ENCODE measurements around the gene PSME3IP1. TPM values are rescaled to one million over a fixed set of nuclear protein-coding genes. Genes with fewer than 3 reads are reported as not detected.
"Not testable (repeated sequence)": the region's sequence is repeated elsewhere in the genome, so short reads cannot be mapped to it uniquely, and the experiment has no call there.

Gene PSME3IP1, protein sequence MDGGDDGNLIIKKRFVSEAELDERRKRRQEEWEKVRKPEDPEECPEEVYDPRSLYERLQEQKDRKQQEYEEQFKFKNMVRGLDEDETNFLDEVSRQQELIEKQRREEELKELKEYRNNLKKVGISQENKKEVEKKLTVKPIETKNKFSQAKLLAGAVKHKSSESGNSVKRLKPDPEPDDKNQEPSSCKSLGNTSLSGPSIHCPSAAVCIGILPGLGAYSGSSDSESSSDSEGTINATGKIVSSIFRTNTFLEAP
- 76.1 TPM for total RNA-seq

DNA sequence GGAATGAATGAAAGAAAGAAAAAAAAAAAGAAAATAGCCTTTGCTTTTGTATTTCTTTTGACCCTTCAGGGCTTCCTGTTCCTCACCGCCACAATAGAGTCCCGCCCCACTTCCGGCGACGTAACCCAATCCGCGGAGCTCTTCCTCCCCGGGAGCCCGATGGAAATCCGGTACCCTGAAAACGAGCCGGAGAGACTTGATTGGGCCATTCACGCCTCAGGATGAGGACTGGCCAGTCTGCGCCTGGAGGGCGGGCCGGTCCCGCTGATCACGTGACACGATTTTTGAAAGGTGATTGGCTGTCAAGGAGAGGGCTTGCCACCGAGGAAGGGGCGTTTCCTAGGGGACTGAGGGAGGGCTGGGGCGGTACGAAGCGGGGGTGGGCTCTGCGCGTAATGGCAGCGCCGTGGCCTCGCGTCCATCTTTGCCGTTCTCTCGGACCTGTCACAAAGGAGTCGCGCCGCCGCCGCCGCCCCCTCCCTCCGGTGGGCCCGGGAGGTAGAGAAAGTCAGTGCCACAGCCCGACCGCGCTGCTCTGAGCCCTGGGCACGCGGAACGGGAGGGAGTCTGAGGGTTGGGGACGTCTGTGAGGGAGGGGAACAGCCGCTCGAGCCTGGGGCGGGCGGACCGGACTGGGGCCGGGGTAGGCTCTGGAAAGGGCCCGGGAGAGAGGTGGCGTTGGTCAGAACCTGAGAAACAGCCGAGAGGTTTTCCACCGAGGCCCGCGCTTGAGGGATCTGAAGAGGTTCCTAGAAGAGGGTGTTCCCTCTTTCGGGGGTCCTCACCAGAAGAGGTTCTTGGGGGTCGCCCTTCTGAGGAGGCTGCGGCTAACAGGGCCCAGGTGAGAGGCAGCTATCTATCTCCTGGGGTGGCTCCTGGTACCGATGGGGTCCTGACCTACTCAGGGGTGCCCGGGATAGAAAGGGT lies at the start of gene PSME3IP1, which contains the start of gene RSPRY1:
PSME3IP1 (minus strand) TSS at position 95 of the 927 bp plus-strand sequence. CDS start 12,185 bp downstream, outside the sequence.
RSPRY1 (plus strand) TSS at position 385 of the 927 bp plus-strand sequence. CDS start 18,330 bp downstream, outside the sequence.
- peak; percentile 100 for DNase-seq (ENCODE audit: low spot score)

DNA sequence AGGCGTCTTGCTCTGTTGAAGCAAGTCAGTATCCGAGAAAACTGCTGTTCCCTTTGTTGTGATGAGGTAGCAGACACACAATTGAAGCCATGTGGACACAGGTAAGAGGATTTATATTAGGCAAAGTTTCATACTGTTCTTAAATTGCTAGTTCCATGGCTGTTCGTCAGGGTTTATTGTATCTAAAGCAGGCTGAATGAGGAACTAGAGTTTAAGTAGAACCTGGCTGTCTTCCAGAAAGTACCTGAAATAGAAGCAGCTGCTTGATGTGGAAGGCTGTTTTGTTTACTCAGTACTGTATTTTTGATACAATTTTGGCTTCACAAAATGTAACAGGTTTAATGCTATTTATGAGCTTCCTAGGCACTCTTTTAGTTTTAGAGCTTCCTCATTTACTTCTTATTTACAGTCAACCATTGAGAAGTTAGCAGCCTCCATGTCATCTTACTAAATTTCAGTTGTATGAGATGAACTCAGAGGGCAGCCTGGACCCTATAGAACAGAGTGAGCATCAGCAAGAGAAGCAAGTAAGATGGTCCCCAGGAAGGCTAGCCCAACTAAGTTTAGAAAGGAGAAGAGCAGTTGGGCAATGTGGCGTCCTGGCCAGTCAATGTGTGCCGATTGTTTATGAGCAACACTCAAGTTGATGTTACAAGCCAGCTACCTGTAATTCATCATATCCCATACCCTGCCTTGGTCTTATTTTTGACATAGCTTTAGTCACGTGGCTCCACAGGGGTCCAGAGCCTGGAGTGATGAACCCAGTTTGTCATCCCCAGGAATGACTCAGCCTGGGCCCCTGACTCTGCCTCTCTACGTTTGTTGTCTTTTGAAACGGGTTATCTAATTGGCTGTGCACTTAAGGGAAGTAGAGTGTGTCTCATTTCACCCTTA lies 49.5 kb upstream of the PSME3IP1 start:
- no peak for DNase-seq (ENCODE audit: low spot score)

DNA sequence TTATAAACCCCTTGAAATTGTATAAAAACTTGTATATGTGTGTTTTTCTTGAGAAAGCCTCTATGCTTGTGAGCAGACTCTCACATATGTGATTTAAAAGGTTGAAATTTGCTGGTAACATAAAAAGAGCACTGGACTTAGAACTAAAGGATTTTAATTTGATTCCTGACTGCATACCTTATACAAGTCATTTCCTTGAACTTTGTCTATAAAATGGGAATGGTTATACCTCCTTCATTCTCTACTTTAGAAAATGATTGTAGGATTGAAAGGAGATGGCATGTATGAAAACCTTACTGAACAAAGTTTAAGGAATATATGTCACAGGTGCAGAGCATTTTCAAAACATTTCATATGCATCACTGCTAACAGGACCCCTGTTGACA lies 48.9 kb upstream of the PSME3IP1 start:
- DNase-seq (ENCODE audit: low spot score) = no peak

DNA sequence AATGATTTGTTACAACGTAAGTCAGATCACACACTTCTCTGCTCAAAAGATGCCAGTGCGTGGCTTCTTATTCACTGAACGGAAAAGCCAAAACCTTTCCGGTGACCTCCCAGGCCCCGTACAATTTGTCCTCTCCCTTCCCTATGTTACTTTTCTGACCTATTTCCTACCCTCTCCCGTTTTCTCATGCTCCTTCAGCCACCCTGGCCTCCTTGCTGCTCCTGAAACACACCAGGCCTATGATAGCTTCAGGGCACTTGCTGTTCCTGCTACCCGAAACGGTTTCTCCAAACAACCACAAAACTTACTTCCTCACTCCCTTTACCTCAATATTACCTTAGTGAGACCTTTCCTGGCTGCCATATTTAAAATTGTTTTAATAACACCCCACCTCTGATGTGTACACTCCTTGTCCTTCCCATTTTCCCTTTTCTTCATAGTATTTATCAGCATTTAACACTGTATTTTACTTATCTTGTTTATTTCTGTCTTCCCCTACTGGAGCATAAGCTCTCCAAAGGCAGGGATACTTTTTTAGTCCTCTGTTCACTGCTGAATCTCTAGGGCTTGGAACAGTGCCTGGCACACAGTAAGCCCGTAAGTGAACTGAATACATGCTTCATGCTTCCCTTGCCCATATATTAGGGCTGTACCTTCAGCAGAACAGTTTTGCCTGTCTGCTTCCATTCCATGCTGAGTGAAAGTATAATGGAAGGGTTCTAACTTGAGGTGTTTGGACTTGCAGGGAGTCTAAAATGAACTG lies 48.3 kb upstream of the PSME3IP1 start:
- no peak for DNase-seq (ENCODE audit: low spot score)

DNA sequence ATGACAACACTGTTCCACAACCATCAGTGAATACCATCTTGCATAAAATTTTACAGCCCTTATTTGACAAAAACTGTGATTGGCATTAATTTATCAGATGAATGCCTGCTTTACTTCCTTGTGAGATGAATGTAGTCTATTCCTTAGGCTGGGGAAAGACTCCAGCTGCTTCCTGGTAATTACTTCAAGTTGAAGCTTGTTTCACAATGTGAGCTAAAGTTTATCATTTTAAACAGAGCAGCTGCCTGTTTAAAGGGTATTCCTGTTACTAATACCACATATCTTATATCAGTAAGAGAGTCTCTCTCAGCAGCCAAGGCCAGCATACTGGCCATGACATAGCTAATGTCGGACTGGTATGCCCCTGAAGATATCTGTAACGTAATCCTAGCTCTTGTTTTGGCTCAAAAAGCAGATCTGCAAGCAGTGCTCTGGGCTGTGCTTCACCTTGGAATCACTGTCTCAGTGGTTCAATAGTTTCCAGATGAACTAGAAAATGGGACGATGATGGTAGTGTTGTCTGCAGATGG lies 46.0 kb upstream of the PSME3IP1 start:
- DNase-seq (ENCODE audit: low spot score) = no peak

DNA sequence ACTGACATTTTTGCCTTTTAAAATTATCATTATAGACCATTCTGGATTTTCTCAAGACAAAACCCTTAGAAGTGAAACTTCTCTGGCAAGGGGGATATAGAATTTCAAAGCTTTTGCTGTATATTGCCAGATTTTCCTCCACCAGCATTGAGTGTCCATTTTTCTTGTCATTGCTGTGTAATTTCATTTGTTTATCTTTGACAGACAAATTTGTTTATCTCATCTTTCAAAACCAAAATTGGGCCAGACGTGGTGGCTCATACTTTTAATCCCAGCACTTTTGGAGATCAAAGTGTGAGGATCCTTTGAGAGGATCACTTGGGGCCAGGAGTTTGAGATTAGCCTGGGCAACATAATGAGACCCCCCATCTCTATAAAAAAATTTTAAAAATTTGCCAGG lies 43.2 kb upstream of the PSME3IP1 start:
- no peak for DNase-seq (ENCODE audit: low spot score)

DNA sequence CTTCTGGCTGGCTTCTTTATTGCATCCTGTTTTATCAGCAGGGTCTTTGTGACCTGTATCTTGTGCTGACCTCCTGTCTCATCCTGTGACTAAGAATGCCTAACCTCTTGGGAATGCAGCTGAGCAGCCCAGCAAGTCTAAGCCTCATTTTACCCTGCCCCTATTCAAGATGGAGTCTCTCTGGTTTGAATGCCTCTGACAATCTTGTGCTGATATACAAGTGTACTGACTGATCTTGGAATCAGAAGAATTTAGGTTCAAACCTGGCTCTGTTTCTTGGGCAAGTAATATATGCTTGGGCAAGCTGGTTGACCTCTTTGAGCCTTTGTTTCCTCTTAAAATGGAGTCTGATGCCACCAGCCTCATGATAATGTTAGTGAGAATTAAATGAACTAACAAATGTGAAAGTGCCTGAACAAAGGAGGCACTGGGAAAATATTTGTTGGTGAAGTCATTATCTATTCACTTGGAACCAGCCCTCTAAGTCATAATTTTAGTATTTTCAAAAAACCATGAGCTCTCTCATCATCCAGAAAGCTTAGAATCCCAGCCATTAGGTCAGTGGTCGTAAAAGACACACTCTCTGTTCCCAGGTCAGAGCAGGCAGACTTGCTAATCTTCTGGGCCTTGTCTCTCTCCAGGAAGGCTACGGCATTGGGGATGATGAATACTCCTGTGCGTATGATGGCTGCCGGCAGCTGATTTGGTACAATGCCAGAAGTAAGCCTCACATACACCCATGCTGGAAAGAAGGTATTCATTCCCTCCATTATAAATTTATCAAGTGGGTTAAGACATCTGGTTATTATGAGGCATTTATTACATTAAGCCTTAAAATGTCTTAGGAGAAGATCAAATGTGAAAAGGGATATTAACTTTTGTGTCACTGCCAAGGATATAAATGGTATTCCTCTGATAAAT lies 41.1 kb upstream of the PSME3IP1 start:
- no peak for DNase-seq (ENCODE audit: low spot score)

DNA sequence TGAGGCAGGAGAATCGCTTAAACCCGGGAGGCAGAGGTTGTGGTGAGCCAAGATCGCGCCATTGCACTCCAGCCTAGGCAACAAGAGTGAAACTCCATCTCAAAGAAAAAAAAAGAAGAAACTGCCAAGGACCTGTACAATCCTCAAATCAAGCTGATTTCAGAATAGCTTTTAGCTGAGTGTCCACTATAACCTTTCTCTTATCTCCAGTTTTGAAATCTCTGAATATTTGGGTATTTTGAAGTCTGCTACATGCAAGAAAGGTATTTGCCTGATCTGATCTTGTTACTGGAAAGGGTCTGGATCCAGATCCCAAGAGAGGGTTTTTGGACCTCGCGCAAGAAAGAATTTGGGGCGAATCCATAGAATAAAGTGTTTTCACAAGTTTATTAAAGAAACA lies 40.1 kb upstream of the PSME3IP1 start:
- no peak for DNase-seq (ENCODE audit: low spot score)

DNA sequence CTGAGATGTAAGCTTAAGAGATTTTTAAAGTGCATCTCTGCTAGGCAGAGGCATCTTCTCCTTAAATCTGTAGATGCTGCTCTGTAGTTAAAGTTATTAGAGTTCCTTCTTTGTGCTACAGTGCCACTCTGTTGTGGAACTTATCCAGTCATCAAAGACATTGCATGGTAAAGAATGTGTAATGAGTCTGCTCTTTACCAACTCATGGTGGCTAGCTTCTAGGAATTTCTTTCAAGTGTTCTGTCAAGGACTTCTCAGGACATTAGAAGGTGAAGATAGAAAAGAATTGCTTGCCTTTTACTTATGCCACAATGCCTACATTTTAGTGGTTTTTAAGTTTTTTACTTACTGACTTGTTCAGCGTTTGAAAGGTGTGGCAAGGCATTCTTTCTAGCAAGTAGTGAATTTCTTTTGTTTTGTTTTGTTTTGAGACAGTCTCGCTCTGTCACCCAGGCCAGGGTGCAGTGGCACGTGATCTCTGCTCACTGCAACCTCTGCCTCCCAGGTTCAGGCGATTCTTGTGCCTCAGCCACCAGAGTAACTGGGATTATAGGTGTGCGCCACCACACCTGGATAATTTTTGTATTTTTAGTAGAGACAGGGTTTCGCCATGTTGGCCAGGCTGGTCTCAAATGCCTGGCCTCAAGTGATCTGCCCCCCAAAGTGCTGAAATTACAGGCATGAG lies 39.0 kb upstream of the PSME3IP1 start:
- DNase-seq (ENCODE audit: low spot score) = no peak

DNA sequence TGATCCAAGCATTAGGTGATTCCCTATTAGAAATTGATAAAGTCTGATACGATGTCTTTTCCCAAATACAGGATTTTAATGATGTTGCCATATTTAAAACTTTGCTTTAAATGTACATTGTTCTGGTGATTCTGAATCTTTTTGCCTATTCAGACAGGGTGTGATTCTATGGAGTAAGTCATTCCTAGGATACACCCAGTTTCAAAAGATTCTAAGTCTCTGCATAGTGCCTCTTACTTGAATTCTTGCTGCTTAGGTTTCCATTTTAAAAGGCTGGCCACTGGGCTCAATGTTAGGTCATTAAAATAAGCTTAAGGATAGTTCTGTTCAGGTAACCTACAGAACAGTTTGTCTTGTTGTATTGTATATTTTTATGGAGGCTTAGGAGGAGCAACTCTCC lies 37.2 kb upstream of the PSME3IP1 start:
- DNase-seq (ENCODE audit: low spot score) = no peak

DNA sequence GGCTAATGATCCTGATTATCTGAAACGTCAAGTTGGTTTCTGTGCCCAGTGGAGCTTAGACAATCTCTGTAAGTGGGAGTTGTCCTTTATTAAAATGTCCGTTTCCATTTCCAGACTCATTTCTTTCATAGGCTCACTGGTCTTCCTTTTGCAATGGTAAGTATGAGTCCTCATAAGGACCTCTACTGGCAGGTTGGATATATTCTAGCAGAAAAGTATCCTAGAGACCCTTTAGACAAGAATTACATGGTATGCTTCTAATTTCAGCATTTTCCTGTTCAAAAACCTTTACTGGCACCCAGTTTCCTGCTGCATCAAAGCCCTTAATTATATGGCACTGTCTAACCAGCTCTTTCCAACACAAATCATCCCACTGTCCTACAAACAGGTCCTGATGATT lies 31.1 kb upstream of the PSME3IP1 start:
- DNase-seq (ENCODE audit: low spot score) = no peak

DNA sequence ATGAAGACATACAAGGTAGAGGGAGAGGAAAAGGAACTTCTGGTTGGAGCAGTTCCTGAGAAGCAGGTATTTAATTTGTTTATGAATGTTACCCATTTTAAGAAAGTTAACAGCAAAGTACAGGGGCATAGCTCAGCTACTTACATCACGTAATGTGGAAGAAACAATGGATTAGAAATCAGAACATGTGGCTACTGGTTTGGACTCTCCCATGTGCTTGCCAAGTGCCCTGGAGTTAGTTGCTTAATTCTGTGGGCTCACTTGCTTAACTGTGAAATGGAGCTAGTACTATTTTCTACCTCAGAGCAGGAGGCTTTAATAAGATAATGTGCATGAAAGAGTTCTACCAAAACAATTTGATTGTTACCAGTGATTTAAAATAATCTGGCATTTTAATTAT lies 27.6 kb upstream of the PSME3IP1 start:
- no peak for DNase-seq (ENCODE audit: low spot score)

DNA sequence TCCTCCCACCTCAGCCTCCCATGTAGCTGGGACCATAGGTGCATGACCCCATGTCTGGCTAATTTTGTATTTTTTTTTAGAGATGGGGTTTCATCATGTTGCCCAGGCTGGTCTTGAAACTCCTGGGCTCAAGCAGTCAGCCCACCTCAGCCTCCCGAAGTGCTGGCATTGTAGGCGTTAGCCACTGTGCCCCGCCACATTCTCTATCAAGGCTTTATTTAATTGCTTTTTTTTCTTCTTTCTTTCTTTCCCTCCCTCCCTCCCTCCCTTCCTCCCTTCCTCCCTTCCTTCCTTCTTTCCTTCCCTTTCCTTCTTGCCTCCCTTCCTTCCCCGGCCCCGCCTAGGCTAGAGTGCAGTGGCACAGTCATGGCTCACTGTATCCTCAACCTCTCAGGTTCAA lies 23.9 kb upstream of the PSME3IP1 start:
- DNase-seq (ENCODE audit: low spot score) = no peak

DNA sequence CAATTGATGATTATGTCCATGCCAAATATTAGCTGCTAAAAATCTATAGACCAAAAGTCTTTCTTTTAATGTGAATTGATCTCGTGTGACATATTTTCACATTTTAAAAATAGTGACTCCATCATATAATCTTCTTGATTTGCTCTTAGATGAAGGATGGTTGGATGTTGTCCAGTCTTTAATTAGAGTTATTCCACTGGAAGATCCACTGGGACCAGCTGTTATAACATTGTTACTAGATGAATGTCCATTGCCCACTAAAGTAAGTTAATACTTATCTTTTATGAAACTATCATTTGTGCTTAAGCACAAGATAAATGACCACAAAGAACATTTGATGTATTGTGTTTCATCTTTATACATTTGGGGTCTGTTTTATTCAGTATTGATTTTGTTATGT lies 23.1 kb upstream of the PSME3IP1 start:
- DNase-seq (ENCODE audit: low spot score) = no peak

DNA sequence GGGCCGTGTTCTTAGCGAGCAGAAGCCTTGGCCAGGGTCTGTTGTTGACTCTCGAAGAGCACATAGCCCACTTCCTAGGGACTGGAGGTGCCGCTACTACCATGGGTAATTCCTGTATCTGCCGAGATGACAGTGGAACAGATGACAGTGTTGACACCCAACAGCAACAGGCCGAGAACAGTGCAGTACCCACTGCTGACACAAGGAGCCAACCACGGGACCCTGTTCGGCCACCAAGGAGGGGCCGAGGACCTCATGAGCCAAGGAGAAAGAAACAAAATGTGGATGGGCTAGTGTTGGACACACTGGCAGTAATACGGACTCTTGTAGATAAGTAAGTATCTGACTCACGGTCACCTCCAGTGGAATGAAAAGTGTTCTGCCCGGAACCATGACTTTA lies 18.8 kb upstream of the PSME3IP1 start:
- no peak for DNase-seq (ENCODE audit: low spot score)

DNA sequence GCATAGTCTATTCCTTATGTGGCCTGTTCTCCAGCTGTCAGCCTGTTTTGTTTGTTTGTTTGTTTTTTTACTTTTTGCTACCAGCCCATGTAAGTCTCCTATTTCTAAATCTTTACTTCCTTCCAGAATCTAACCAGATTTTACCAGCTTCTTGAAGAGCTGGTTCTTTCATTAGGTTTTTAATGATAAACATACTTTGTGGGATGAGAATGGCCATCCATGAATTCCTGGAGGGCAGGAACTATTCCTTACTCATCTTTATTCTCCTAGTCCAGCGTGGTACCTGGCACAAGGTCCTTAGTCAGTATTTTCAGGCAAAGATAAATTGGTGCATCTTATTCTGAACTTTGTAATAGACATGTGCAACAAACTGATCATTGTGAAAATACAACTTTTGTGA lies 17.6 kb upstream of the PSME3IP1 start:
- DNase-seq (ENCODE audit: low spot score) = no peak

DNA sequence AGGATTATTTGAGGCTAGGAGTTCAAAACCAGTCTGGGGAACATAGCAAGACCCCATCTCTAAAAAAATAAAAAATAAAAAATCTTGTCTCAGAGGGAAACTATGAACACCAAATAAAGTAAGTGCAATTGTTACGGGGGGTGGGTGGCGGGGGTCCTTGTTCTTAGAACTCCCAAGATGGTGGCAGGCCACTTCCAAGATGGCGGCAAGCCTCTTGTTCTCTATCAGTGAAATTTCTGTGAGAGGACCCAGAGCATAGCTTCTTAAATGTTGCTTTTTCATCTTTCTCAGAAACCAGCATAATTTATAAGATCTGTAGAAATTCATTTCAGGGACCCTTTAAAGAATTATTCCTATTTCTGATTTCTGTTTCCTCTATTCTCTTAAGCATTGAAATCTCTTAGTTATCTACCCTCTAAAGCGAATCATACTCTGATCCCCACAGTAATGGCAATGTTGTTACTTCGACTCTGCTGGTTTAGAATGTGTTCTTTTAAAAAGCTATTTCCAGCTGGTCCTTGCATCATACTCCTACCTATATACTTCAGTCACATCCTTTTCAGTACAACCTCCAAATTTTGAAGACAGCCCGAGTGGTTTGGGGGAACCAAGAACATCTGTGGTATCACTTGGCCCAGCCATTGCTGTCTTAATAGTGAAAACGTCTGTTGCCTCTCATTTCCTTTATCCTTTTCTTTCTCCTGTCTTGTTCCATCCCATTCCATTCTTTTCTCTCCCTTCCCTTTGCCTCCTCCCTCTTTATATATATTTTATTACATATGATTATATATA lies 16.5 kb upstream of the PSME3IP1 start:
- DNase-seq (ENCODE audit: low spot score) = no peak

DNA sequence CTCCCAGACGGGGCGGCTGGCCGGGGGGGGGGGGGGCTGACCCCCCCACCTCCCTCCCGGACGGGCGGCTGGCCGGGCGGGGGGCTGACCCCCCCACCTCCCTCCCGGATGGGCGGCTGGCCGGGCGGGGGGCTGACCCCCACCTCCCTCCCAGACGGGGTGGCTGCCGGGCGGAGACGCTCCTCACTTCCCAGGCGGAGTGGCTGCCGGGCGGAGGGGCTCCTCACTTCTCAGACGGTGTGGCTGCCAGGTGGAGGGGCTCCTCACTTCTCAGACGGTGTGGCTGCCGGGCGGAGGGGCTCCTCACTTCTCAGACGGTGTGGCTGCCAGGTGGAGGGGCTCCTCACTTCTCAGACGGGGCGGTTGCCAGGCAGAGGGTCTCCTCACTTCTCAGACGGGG lies 15.1 kb upstream of the PSME3IP1 start:
- DNase-seq (ENCODE audit: low spot score) = not testable (repeated sequence)
